Measurements from ENCODE around the gene SMIM8. TPM values are rescaled to one million over a fixed set of nuclear protein-coding genes. Genes with fewer than 3 reads are reported as not detected.

The SMIM8 gene
- total RNA-seq, 2 donors from 2014 or later: 6.7 to 11.2 TPM

- no peaks in the 10 kb centered on the region for H3K9me3 ChIP-seq
- no peak for DNase-seq
These were observed 8.6 kb downstream of the SMIM8 start for GRCh38 chr6:87330961-87331360.

GRCh38 chr6:87333033-87333432, 10.6 kb downstream of the SMIM8 start:
- Histone ChIP-seq H3K36me3 (replicated peaks in 1 of 2; ENCODE audit: insufficient read depth in 1 of 2, low read depth in 2 of 2) (no peaks in the 10 kb centered on the region), H3K27ac (no peak overlapping the region), H3K27me3 (no peaks in the 10 kb centered on the region), H3K4me1 (no peaks in the 10 kb centered on the region), H3K4me3 (no peak overlapping the region), H3K9me3 (no peaks in the 10 kb centered on the region)
- ATAC-seq: no peak
- intact Hi-C loops (cut with DNase I): no loop called here
- WGBS, 2 donors: 65 to 71% methylated on average over 5 of the region's 5 CpGs
- TF ChIP-seq CTCF (IDR thresholded peaks at IDR 0.05): no peak
- TF ChIP-seq POLR2A (IDR thresholded peaks at IDR 0.05): no peak
- no peak for DNase-seq

More at GRCh38 chr6:87330961-87331360, 8.6 kb downstream of the SMIM8 start:
- H3K4me3 ChIP-seq: no peak overlapping the region
- intact Hi-C loops (cut with DNase I): no loop called here
- H3K27ac ChIP-seq: no peak overlapping the region
- H3K36me3 ChIP-seq (replicated peaks in 1 of 2; ENCODE audit: insufficient read depth in 1 of 2, low read depth in 2 of 2): no peaks in the 10 kb centered on the region
- ATAC-seq: no peak
- no peak for TF ChIP-seq CTCF (IDR thresholded peaks at IDR 0.05)
- TF ChIP-seq POLR2A (IDR thresholded peaks at IDR 0.05): no peak
- no peaks in the 10 kb centered on the region for H3K27me3 ChIP-seq
- no peaks in the 10 kb centered on the region for H3K4me1 ChIP-seq

- no peaks in the 10 kb centered on the region for H3K27me3 ChIP-seq
- TF ChIP-seq CTCF (IDR thresholded peaks at IDR 0.05) (no peak), POLR2A (IDR thresholded peaks at IDR 0.05) (no peak)
- 80 to 89% methylated on average over 3 of the region's 3 CpGs for WGBS, 2 donors
- intact Hi-C loops (cut with DNase I): no loop called here
- no peak overlapping the region for H3K27ac ChIP-seq
- H3K9me3 ChIP-seq: no peaks in the 10 kb centered on the region
- ATAC-seq (no peak), DNase-seq (no peak)
- no peaks in the 10 kb centered on the region for H3K36me3 ChIP-seq (replicated peaks in 1 of 2; ENCODE audit: insufficient read depth in 1 of 2, low read depth in 2 of 2)
- no peaks in the 10 kb centered on the region for H3K4me1 ChIP-seq
- no peak overlapping the region for H3K4me3 ChIP-seq
These were observed 11.3 kb downstream of the SMIM8 start for GRCh38 chr6:87333591-87334181.

GRCh38 chr6:87334683-87335082, 12.3 kb downstream of the SMIM8 start:
- intact Hi-C loops (cut with DNase I): no loop called here
- no peak for DNase-seq

More at GRCh38 chr6:87334683-87335082, 12.3 kb downstream of the SMIM8 start:
- no peaks in the 10 kb centered on the region for H3K9me3 ChIP-seq
- H3K4me1 ChIP-seq: no peaks in the 10 kb centered on the region
- no peak overlapping the region for H3K4me3 ChIP-seq
- no peak for ATAC-seq
- no peak overlapping the region for H3K27ac ChIP-seq
- no peak for TF ChIP-seq CTCF (IDR thresholded peaks at IDR 0.05)
- no peak for TF ChIP-seq POLR2A (IDR thresholded peaks at IDR 0.05)
- no peaks in the 10 kb centered on the region for H3K36me3 ChIP-seq (replicated peaks in 1 of 2; ENCODE audit: insufficient read depth in 1 of 2, low read depth in 2 of 2)
- no peaks in the 10 kb centered on the region for H3K27me3 ChIP-seq
- WGBS, 2 donors: 77 to 84% methylated on average over 1 of the region's 1 CpG

All from body of pancreas (tissue), 4 donors.